ENCODE results near the gene GRK6.

The GRK6 gene

DNA sequence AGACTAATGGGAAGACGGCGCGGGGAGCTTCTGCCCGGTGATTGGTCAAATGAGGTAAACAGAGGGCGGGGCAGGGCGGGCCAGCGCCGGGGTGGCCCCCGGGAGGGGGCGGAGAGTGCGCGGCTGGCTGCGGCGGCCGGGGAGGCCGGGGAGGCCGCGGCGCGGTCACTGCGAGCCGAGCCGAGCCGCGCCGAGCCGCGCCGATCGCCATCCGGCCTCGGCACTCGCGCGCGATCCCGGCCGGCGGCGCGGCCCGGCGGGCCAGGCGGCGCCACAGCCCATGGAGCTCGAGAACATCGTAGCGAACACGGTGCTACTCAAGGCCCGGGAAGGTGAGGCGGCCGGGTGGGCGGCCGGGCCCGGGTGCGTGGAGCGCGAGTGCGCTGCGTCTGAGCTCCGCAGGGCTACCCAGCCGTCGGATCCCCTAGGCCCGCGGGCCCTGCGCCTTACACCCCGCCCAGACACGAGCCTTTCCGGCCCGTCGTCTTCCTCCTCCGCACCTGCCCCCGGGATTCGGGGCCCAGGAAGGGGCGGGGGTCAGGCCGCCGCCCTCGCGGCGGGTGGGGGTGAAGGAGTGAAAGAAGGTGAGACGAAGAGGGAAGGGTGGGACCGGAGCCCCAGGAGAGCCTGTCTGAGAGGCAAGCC, at the start of gene GRK6:
Gene GRK6 (plus strand): TSS at position 111 of the 645 bp plus-strand sequence. CDS start 170 bp downstream, at position 281.
- no peak for DNase-seq

GRCh38 chr5:177377851-177378776, 48.4 kb upstream of the GRK6 start:
- DNase-seq = no peak

- no peak for DNase-seq
These were observed 47.3 kb upstream of the GRK6 start for GRCh38 chr5:177378884-177379883.

- no peak for DNase-seq
These were observed 45.7 kb upstream of the GRK6 start for GRCh38 chr5:177380805-177381126.

DNA sequence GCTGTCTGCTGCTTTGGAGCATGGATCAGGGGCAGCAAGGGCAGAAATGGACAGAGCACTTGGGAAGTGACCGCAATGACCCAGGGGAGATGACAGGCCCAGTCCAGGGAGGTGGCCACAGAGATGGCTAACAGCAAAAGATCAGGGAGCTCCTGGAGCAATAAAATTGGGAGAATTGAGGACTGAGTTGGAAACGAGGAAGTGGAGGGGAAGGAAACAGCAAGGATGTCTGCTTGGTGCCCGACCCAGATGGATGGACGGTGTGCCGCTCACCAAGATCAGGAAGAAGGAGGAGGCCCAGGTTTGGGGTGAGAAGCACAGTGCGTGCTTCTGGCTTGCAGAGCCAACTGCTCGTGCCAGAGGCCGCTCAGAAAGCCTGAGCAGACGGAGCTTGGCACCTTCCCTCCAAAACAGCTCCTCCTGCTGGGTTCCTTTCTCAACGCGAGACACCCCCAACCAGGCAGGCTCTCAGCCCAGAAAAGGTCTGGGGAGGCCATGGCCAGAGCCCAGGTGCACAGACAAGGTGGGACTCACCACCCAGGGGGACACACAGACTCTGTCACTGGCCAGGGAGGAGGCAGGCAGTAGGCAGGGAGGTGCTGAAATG, 44.0 kb upstream of the GRK6 start:
- DNase-seq = no peak

GRCh38 chr5:177383181-177383580, 43.3 kb upstream of the GRK6 start:
- DNase-seq = no peak

DNA sequence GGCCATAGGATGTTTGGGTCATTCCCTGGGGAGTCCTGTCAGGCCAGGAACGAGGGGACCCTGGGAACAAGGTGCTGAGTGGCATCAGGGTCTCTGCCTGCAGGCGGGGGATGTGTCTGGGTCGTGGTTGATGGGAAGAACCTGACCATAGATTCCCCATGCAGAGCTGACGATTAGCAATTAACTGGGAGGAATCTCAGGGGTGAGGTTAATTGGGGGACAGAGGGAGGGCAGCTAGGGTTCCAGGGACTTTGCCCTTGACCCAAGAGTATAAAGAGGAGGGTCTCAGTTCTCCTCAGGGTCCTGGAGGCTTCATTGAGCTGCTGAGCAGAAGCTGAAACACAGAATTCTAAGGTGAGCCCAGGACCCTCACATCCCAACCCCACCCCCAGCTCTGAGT, 42.3 kb upstream of the GRK6 start, which contains the start of gene SLC34A1:
Gene SLC34A1 (plus strand): TSS at position 301 of the 400 bp plus-strand sequence. CDS start 1,308 bp downstream, outside the sequence.
- DNase-seq = no peak

- no peak for DNase-seq
These were observed 40.8 kb upstream of the GRK6 start for GRCh38 chr5:177385720-177386119.

DNA sequence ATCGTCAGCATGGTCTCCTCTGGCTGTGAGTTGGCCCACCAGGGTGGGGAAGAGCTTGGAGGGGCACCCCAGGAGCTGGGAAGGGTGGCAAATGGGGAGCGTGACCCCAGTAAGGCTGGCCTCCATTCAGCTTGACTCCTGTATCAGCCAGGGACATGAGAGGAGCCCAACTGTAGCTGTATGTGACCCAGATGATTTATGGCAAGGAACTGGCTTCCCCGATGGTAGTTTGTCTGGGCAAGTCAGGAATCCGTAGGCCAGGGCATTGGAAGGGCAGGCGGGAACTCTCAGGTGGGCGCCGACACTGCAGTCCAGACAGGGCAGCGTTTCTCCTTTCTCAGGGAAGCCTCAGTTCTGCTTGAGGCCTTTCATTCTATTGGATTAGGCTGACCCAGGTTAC, 39.9 kb upstream of the GRK6 start:
- no peak for DNase-seq

GRCh38 chr5:177387405-177387804, 39.1 kb upstream of the GRK6 start:
- DNase-seq = no peak

- no peak for DNase-seq
These were observed 37.9 kb upstream of the GRK6 start for GRCh38 chr5:177388521-177389052.

- no peak for DNase-seq
These were observed 37.0 kb upstream of the GRK6 start for GRCh38 chr5:177389241-177390169.

- DNase-seq = peak; percentile 49
These were observed 35.8 kb upstream of the GRK6 start for GRCh38 chr5:177390363-177391300.

DNA sequence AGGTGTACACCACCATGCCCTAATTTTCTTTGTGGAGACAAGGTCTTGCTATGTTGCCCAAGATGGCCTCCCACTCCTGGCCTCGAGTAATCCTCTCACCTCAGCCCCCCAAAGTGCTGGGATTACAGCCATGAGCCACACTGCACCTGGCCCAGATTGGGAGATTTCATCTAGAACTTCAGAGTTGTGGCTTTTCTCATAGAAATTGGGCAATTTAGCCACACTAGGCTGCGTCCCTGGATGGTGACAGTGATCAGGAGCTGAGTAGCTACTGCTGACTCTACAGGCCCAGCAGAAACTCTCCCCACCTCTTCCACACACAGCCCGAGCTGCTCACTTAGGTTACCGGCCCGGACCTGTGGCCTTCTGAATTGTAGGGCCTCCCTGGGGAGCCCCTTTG, 33.7 kb upstream of the GRK6 start:
- no peak for DNase-seq

- no peak for DNase-seq
These were observed 33.2 kb upstream of the GRK6 start for GRCh38 chr5:177393206-177393765.

GRCh38 chr5:177393990-177394389, 32.5 kb upstream of the GRK6 start:
- DNase-seq = no peak

DNA sequence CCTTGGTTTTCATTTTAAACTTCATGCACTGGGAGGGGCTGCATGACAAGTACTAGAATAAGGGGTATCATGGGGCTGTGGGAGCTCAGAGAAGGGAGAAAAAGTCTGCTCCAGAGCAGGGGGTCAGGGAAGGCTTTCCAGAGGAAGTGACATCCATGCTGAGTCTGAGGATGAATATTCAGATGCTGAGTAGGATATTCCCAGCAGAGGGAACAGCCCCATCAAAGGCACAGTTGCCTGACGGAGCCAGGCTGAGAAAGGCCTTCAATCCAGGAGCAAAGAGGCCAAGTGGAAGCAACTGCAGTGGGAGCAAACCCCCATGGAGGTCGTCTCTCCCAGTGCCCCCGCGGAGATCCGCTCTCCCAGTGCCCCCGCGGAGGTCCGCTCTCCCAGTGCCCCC, 30.4 kb upstream of the GRK6 start:
- no peak for DNase-seq

GRCh38 chr5:177396807-177397206, 29.7 kb upstream of the GRK6 start:
- no peak for DNase-seq

- no peak for DNase-seq
These were observed 28.5 kb upstream of the GRK6 start for GRCh38 chr5:177397875-177398390.
